K562 (cell line): ENCODE measurements around the gene CECR2. TPM values are rescaled to one million over a fixed set of nuclear protein-coding genes. Genes with fewer than 3 reads are reported as not detected.

ENCODE experiments used
- ATAC-seq: fragments of 200-7000 bp; cut with Tn5 transposase; 3 replicates; pipeline ENCODE4 v1.9.1; 2020; ENCODE audit warnings: moderate library complexity
- BruUV-seq: library from RNA; stranded (reverse); fragments of 400-500 nt; replicated peaks from 2 replicates; lab custom pipeline; 2021; lab: Mats Ljungman, UMichigan
- CTCF ChIA-PET: fragments of 300-600 bp; formaldehyde crosslinking; extraction: SDS; loops from one replicate; lab custom pipeline; 2021; ENCODE audit warnings: low intra/inter-chr PET ratio; lab: Yijun Ruan, JAX
- POLR2A ChIA-PET: fragments of 300-600, 350-650 bp; sonication (Branson Sonifier 250); formaldehyde crosslinking; extraction: SDS; loops from one replicate; lab custom pipeline; 2021; ENCODE audit warnings: antibody characterized with exemption, inconsistent platforms; lab: Yijun Ruan, JAX
- DNase-seq, 4 experiments: peaks; one replicate each; pipeline versions ENCODE4 v3.0.0 to v3.0.0-alpha.2; 2011 to 2018; ENCODE audit warnings: low spot score in 3 of 4, mixed read lengths in 3 of 4; ENCODE audit errors: extremely low read depth in 1 of 4
- FAIRE-seq: peaks from 2 replicates; lab custom pipeline; 2011; peaks lifted over from hg19 to GRCh38; lab: Jason Lieb, UNC
- H2AFZ ChIP-seq: 2 replicates; pipeline ENCODE4 v1.6.0; 2011; ENCODE audit warnings: low read depth, low read length, control low read depth, inconsistent platforms
- H3K27ac ChIP-seq: fragments of 200-600 bp; 3 replicates; pipeline ENCODE4 v1.8.0; 2011; ENCODE audit warnings: low read depth, mild to moderate bottlenecking, control low read depth, inconsistent platforms, low read length, moderate library complexity, mixed read lengths; ENCODE audit errors: extremely low read depth
- H3K27me3 ChIP-seq, 2 experiments: fragments of 300-600 bp in 1 of 2; 2 replicates in 1 of 2; 3 replicates in 1 of 2; pipeline versions ENCODE4 v1.6.0 to v1.8.0; 2011; ENCODE audit warnings: inconsistent platforms in 2 of 2, low read length in 2 of 2, mild to moderate bottlenecking in 1 of 2, mixed read lengths in 1 of 2, moderate library complexity in 1 of 2; ENCODE audit not compliant: control insufficient read depth in 2 of 2, insufficient read depth in 2 of 2
- H3K36me3 ChIP-seq: fragments of 300-600 bp; 3 replicates; pipeline ENCODE4 v1.8.0; 2011; ENCODE audit warnings: mild to moderate bottlenecking, low read length, inconsistent platforms; ENCODE audit not compliant: control insufficient read depth, insufficient read depth
- H3K4me1 ChIP-seq, 2 experiments: fragments of 200-600 bp in 1 of 2; replicated peaks in 1 of 2; 2 replicates in 1 of 2; 3 replicates in 1 of 2; pipeline versions ENCODE4 v1.5.1 to v1.8.0; 2011; ENCODE audit warnings: inconsistent platforms in 2 of 2, low read length in 2 of 2, mild to moderate bottlenecking in 1 of 2, mixed read lengths in 1 of 2, moderate library complexity in 1 of 2; ENCODE audit not compliant: control insufficient read depth in 2 of 2, insufficient read depth in 2 of 2
- H3K4me2 ChIP-seq: 2 replicates; pipeline ENCODE4 v1.6.1; 2011; ENCODE audit warnings: low read length, control low read depth, inconsistent platforms, mixed read lengths; ENCODE audit not compliant: insufficient read depth
- H3K4me3 ChIP-seq: fragments of 200-600 bp; sonication (generic), shearing (Covaris generic); 2 replicates; pipeline ENCODE4 v1.5.1; 2016; ENCODE audit warnings: control low read depth, inconsistent platforms
- H3K79me2 ChIP-seq: fragments of 200-600 bp; 3 replicates; pipeline ENCODE4 v1.8.0; 2011; ENCODE audit warnings: low read length, inconsistent platforms; ENCODE audit not compliant: control insufficient read depth, insufficient read depth
- H3K9ac ChIP-seq, 2 experiments: 2 replicates each; pipeline versions ENCODE4 v1.6.0 to v1.6.1; 2011; ENCODE audit warnings: low read depth in 2 of 2, low read length in 2 of 2, control low read depth in 1 of 2, inconsistent platforms in 1 of 2, mild to moderate bottlenecking in 1 of 2, mixed read lengths in 1 of 2; ENCODE audit not compliant: insufficient read depth in 1 of 2
- H3K9me1 ChIP-seq: one replicate; pipeline ENCODE4 v1.6.0; 2011; ENCODE audit warnings: inconsistent platforms, mild to moderate bottlenecking, low read length, moderate library complexity; ENCODE audit not compliant: control insufficient read depth, insufficient read depth
- H3K9me3 ChIP-seq: replicated peaks from 2 replicates; pipeline ENCODE4 v1.5.1; 2011; ENCODE audit warnings: low read depth, low read length, inconsistent platforms; ENCODE audit not compliant: control insufficient read depth, insufficient read depth
- H4K20me1 ChIP-seq: replicated peaks from 2 replicates; pipeline ENCODE4 v1.6.1; 2011; ENCODE audit warnings: low read length, inconsistent platforms, mixed read lengths; ENCODE audit not compliant: control insufficient read depth, insufficient read depth
- CBFA2T2 ChIP-seq: fragments of 450-650 bp; conservative IDR thresholded peaks from 2 replicates; pipeline ENCODE4 v1.6.1; 2017; ENCODE audit warnings: mild to moderate bottlenecking
- CBFA2T3 ChIP-seq: fragments of 450-650 bp; IDR thresholded peaks from 2 replicates; pipeline ENCODE4 v1.6.1; 2017
- CCNT2 ChIP-seq: IDR thresholded peaks from 2 replicates; pipeline ENCODE4 v1.6.1; 2011; ENCODE audit warnings: borderline replicate concordance, low read depth, mild to moderate bottlenecking, moderate library complexity, mixed read lengths, low read length; ENCODE audit not compliant: insufficient read length; ENCODE audit errors: extremely low read depth
- EP300 ChIP-seq: IDR thresholded peaks from 2 replicates; pipeline ENCODE4 v1.6.1; 2012; ENCODE audit warnings: low read length, improper control_type of control experiment
- HDAC1 ChIP-seq, 2 experiments: fragments of 450-650 bp; IDR thresholded peaks; 2 replicates each; pipeline ENCODE4 v1.6.1; 2016 to 2017; ENCODE audit warnings: inconsistent platforms in 1 of 2, mild to moderate bottlenecking in 1 of 2, moderate library complexity in 1 of 2
- JUND ChIP-seq, 2 experiments: IDR thresholded peaks; 2 replicates in 1 of 2; 3 replicates in 1 of 2; pipeline ENCODE4 v1.6.1; 2011; ENCODE audit warnings: borderline replicate concordance in 2 of 2, low read depth in 2 of 2, low read length in 2 of 2, improper control_type of control experiment in 1 of 2, missing biosample characterization in 1 of 2, missing genetic modification characterization in 1 of 2, missing genetic modification reagents in 1 of 2
- LARP7 ChIP-seq: fragments of 450-650 bp; IDR thresholded peaks from 2 replicates; pipeline ENCODE4 v1.6.1; 2016
- MTA2 ChIP-seq: fragments of 450-650 bp; IDR thresholded peaks from 2 replicates; pipeline ENCODE4 v1.6.1; 2016; ENCODE audit warnings: low read depth
- NCOA2 ChIP-seq, 2 experiments: fragments of 450-650 bp; IDR thresholded peaks; 2 replicates each; pipeline ENCODE4 v1.6.1; 2018; ENCODE audit warnings: mild to moderate bottlenecking in 2 of 2, moderate library complexity in 1 of 2; ENCODE audit not compliant: partially characterized antibody in 2 of 2
- NEUROD1 ChIP-seq: fragments of 150-350 bp; IDR thresholded peaks from 2 replicates; pipeline ENCODE4 v1.6.1; 2014; ENCODE audit warnings: borderline replicate concordance, low read length, low read depth; ENCODE audit not compliant: partially characterized antibody
- POLR2AphosphoS5 ChIP-seq: IDR thresholded peaks from 2 replicates; pipeline ENCODE4 v1.6.1; 2011; ENCODE audit warnings: mild to moderate bottlenecking, low read depth, low read length, moderate library complexity; ENCODE audit not compliant: control insufficient read depth, insufficient read depth
- SMARCE1 ChIP-seq: fragments of 450-650 bp; IDR thresholded peaks from 2 replicates; pipeline ENCODE4 v1.7.1; 2016; ENCODE audit warnings: mild to moderate bottlenecking
- STAT5B ChIP-seq: fragments of 250-450 bp; sonication (Bioruptor Pico); IDR thresholded peaks from 2 replicates; pipeline ENCODE4 v1.8.0; 2021; ENCODE audit warnings: mild to moderate bottlenecking, inconsistent platforms
- TAL1 ChIP-seq: fragments of 450-650 bp; IDR thresholded peaks from 2 replicates; pipeline ENCODE4 v1.6.1; 2016; ENCODE audit warnings: mild to moderate bottlenecking
- ZNF239 ChIP-seq: fragments of 250-450 bp; sonication (Bioruptor Pico); IDR thresholded peaks from 2 replicates; pipeline ENCODE4 v1.4.0; 2020; ENCODE audit warnings: mild to moderate bottlenecking
- ZNF766 ChIP-seq: fragments of 200-800 bp; sonication (Bioruptor generic); conservative IDR thresholded peaks from 2 replicates; pipeline ENCODE4 v1.6.1; 2016; ENCODE audit warnings: missing genetic modification characterization, missing compliant biosample characterization
- ZNF780A ChIP-seq: fragments of 250-450 bp; sonication (Bioruptor Pico); IDR thresholded peaks from 2 replicates; pipeline ENCODE4 v1.5.0; 2021; ENCODE audit warnings: mild to moderate bottlenecking
- WGBS: fragments of 100-300 bp; shearing (Covaris generic); methylation state at CpG from one replicate; pipeline ENCODE4 v1.1.6; 2016; ENCODE audit warnings: low coverage, mixed read lengths; ENCODE audit not compliant: insufficient coverage; ENCODE audit errors: missing lambda C conversion rate; 5-methylcytosine and 5-hydroxymethylcytosine counted together
- in situ Hi-C: fragments of 300-500 bp; cut with MboI; formaldehyde crosslinking; loops from 4 replicates; pipeline ENCODE4 v1.15.0; 2018; ENCODE audit warnings: inconsistent platforms, mixed read lengths
- intact Hi-C: fragments of 100-400 bp; cut with micrococcal nuclease; formaldehyde crosslinking; loops from 2 replicates; pipeline ENCODE4 v1.14.2; 2022
- polyA plus RNA-seq, 8 experiments: library from polyadenylated mRNA; depleted of rRNA in 4 of 8; stranded (reverse) in 5 of 8; unstranded in 3 of 8; fragments of >200 nt; fragmentation: Nextera tagmentation in 2 of 8; fragmentation: Illumina TruSeq in 1 of 8; extraction: Ambion mirVana in 2 of 8; extraction: Trizol in 1 of 8; gene quantifications; 2 replicates each; pipeline versions ENCODE4 v1.2.1 to v1.2.3, GENCODE V29; 2011 to 2014; ENCODE audit warnings: inconsistent platforms in 1 of 8, missing spikeins in 1 of 8
- total RNA-seq, 7 experiments: library from RNA; depleted of rRNA in 6 of 7; stranded (reverse); fragments of >200 nt in 6 of 7; fragmentation: Illumina TruSeq in 2 of 7; extraction: Trizol in 2 of 7; gene quantifications; 2 replicates each; pipeline versions ENCODE4 v1.2.1 to v1.2.3, GENCODE V29; 2011 to 2021; ENCODE audit warnings: low replicate concordance in 1 of 7
- TF ChIP-seq, protein P1 (sequence below): sonication (generic); formaldehyde crosslinking; IDR thresholded peaks from 2 replicates; pipeline ENCODE4 v1.8.0; 2022; ENCODE audit warnings: missing genetic modification reagents, mild to moderate bottlenecking, moderate library complexity, borderline replicate concordance
- TF ChIP-seq, protein P2 (sequence below): fragments of 250-450 bp; sonication (Bioruptor Pico); IDR thresholded peaks from 2 replicates; pipeline ENCODE4 v1.8.0; 2021; ENCODE audit warnings: moderate library complexity, mild to moderate bottlenecking, inconsistent platforms
- TF ChIP-seq, protein P3 (sequence below): sonication (generic); formaldehyde crosslinking; IDR thresholded peaks from 2 replicates; pipeline ENCODE4 v1.8.0; 2022; ENCODE audit warnings: missing genetic modification reagents, mild to moderate bottlenecking, borderline replicate concordance
- TF ChIP-seq, protein P4 (sequence below): sonication (generic); formaldehyde crosslinking; IDR thresholded peaks from 2 replicates; pipeline ENCODE4 v1.8.0; 2022; ENCODE audit warnings: mild to moderate bottlenecking, low read depth, missing genetic modification reagents

CECR2 gene
- total and polyA plus RNA-seq, 9 of the 15 experiments (the other 6 are each of a cell fraction or from before 2014, with no cell fraction given) = 0.01 to 1.00 (median 0.27) TPM

DNA sequence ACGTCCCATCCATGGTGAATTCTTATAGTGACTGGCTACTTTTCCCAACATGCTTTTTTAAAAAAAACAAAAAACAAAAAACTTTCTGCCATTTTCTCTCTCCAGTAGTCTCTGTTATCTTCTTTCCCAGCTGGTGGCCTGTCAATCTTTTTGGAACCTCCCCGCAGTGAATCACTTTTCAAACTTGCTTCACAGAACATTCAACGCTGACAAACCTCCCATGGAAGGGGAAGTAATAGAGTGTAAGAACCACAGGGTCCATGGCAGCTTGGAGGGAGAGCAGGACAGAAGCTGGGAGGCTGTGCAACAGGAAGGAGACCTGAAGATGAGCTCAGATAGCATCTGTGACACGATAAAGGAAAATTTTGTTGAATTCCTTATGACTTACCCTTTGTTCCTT lies 9.8 kb upstream of the CECR2 start:
- H3K36me3 ChIP-seq = no peaks in the 10 kb centered on the region
- H3K4me2 ChIP-seq = peak overlapping the region; percentile 8; the same call in 1 of the 2 replicates
- no peak overlapping the region for H3K9ac ChIP-seq
- intact Hi-C loops = no loop called here
- H3K9me1 ChIP-seq = no peaks in the 10 kb centered on the region
- 0% methylated on average over 4 of the region's 4 CpGs for WGBS
- POLR2A ChIA-PET = interaction anchor here (1.3 kb wide), 1 partner anchor 9 kb away, joined by 4 read pairs; no protein-coding TSS in a partner anchor
- no TSS peak for BruUV-seq
- ATAC-seq = peak; percentile 86
- no peaks in the 10 kb centered on the region for H4K20me1 ChIP-seq
- CTCF ChIA-PET = no interaction called here
- H3K79me2 ChIP-seq = no peaks in the 10 kb centered on the region
- H3K27me3 ChIP-seq = peaks cover 2 to 13% of the 10 kb centered on the region in 2 experiments; a peak in 2 of 5 replicates
- DNase-seq = peak in 3 of 4 experiments; percentile 25 to 71 (median 56)
- H2AFZ ChIP-seq = no peak overlapping the region
- no peak overlapping the region for H3K4me3 ChIP-seq
- in situ Hi-C loops = no loop called here
- FAIRE-seq = peak; percentile 69
- no peaks in the 10 kb centered on the region for H3K9me3 ChIP-seq
- H3K27ac ChIP-seq = no peak overlapping the region
- no peaks in the 10 kb centered on the region; a peak in 1 of 5 replicates for H3K4me1 ChIP-seq
- TF ChIP-seq SMARCE1 (peak; percentile 86), CBFA2T3 (peak; percentile 82), NCOA2 (IDR thresholded peaks at IDR 0.05; ENCODE audit: partially characterized antibody in 2 of 2) (no peak), EP300 (peak; percentile 59; the same call in 1 of the 2 replicates), CBFA2T2 (peak; percentile 57), POLR2AphosphoS5 (0 out of 2 replicates have a peak, but pooled peaks have one; percentile 26), CCNT2 (peak; percentile 56), NEUROD1 (no peak), STAT5B (CRISPR knock-in tag) (no peak), HDAC1 (IDR thresholded peaks at IDR 0.05) (0 out of 4 replicates have a peak, but pooled peaks of 1 of the 2 experiments have one; percentile 37), LARP7 (no peak), TAL1 (peak; percentile 83), ZNF239 (CRISPR knock-in tag) (no peak), ZNF766 (peak; percentile 68; the same call in 1 of the 2 replicates), ZNF780A (CRISPR knock-in tag) (no peak), JUND (IDR thresholded peaks at IDR 0.05; ENCODE audit: borderline replicate concordance, low read depth, low read length) (peak; percentile 75; the same call in 1 of the 2 replicates), JUND (tag; IDR thresholded peaks at IDR 0.05; ENCODE audit: borderline replicate concordance, low read depth, low read length) (peak; percentile 62; the same call in 1 of the 3 replicates), MTA2 (peak; percentile 81)
- TF ChIP-seq, protein P1, sequence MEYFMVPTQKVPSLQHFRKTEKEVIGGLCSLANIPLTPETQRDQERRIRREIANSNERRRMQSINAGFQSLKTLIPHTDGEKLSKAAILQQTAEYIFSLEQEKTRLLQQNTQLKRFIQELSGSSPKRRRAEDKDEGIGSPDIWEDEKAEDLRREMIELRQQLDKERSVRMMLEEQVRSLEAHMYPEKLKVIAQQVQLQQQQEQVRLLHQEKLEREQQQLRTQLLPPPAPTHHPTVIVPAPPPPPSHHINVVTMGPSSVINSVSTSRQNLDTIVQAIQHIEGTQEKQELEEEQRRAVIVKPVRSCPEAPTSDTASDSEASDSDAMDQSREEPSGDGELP = peak; percentile 48; the same call in 1 of the 2 replicates
- TF ChIP-seq, protein P2, sequence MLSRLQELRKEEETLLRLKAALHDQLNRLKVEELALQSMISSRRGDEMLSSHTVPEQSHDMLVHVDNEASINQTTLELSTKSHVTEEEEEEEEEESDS = no peak
- TF ChIP-seq, protein P3, sequence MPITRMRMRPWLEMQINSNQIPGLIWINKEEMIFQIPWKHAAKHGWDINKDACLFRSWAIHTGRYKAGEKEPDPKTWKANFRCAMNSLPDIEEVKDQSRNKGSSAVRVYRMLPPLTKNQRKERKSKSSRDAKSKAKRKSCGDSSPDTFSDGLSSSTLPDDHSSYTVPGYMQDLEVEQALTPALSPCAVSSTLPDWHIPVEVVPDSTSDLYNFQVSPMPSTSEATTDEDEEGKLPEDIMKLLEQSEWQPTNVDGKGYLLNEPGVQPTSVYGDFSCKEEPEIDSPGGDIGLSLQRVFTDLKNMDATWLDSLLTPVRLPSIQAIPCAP (CRISPR knock-in tag) = no peak
- TF ChIP-seq, protein P4, sequence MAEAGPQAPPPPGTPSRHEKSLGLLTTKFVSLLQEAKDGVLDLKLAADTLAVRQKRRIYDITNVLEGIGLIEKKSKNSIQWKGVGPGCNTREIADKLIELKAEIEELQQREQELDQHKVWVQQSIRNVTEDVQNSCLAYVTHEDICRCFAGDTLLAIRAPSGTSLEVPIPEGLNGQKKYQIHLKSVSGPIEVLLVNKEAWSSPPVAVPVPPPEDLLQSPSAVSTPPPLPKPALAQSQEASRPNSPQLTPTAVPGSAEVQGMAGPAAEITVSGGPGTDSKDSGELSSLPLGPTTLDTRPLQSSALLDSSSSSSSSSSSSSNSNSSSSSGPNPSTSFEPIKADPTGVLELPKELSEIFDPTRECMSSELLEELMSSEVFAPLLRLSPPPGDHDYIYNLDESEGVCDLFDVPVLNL (CRISPR knock-in tag) = no peak
